ENCODE measurements around the gene C4BPA. TPM values are rescaled to one million over a fixed set of nuclear protein-coding genes. Genes with fewer than 3 reads are reported as not detected.

Gene C4BPA
- total RNA-seq, 4 donors from 2014 or later, result 0.67 TPM; not detected in 3

DNA sequence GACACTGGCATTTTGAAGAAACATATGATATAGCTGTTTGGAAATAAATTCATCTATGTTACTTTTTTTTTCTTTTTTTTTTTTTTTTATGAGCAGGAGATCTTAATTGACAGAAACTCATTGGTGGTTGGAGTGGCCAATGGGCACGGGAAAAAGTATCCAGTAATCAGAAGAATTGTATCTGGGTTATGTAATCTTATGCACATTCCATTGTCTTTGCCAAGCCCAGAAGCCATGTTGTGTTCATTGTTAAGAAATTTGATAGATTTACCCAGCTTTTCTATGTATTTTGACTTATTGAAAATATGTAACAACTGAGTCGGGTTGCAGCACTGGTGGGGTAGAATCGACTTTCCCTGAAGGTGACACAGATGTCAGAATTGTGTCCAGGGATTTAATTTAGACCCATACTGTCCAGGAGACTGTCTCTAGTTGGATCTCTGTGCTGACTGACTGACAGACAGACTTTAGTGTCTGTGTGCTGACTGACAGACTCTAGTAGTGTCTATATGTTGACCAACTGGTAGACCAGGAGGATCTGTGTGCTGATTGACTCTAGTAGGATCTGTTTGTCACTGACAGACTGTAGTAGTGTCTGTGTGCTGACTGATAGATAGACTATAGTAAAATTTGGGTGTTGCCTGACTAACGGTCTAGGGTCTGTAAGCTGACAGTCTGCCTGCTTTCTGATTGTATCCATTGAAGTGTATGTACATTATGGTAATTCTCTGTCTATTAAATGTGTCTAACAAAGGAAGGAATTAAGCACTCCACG lies 27.7 kb upstream of the C4BPA start:
- WGBS, 2 donors, result 54 to 70% methylated on average over 4 to 5 of the region's 5 CpGs
- Histone ChIP-seq H3K9me3 (no peaks in the 10 kb centered on the region), H3K27me3 (no peaks in the 10 kb centered on the region), H3K4me3 (no peak overlapping the region), H3K4me1 (peaks cover 0 to 37% (median 11%) of the 10 kb centered on the region in 3 donors), H3K36me3 (peaks cover 0 to 34% (median 0%) of the 10 kb centered on the region in 3 donors), H3K27ac (no peak overlapping the region)
- no peak for DNase-seq
- intact Hi-C loops (cut with DNase I), result no loop called here
- TF ChIP-seq POLR2A (IDR thresholded peaks at IDR 0.05), result no peak
- TF ChIP-seq, protein P1, sequence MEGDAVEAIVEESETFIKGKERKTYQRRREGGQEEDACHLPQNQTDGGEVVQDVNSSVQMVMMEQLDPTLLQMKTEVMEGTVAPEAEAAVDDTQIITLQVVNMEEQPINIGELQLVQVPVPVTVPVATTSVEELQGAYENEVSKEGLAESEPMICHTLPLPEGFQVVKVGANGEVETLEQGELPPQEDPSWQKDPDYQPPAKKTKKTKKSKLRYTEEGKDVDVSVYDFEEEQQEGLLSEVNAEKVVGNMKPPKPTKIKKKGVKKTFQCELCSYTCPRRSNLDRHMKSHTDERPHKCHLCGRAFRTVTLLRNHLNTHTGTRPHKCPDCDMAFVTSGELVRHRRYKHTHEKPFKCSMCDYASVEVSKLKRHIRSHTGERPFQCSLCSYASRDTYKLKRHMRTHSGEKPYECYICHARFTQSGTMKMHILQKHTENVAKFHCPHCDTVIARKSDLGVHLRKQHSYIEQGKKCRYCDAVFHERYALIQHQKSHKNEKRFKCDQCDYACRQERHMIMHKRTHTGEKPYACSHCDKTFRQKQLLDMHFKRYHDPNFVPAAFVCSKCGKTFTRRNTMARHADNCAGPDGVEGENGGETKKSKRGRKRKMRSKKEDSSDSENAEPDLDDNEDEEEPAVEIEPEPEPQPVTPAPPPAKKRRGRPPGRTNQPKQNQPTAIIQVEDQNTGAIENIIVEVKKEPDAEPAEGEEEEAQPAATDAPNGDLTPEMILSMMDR (IDR thresholded peaks at IDR 0.05), result no peak

DNA sequence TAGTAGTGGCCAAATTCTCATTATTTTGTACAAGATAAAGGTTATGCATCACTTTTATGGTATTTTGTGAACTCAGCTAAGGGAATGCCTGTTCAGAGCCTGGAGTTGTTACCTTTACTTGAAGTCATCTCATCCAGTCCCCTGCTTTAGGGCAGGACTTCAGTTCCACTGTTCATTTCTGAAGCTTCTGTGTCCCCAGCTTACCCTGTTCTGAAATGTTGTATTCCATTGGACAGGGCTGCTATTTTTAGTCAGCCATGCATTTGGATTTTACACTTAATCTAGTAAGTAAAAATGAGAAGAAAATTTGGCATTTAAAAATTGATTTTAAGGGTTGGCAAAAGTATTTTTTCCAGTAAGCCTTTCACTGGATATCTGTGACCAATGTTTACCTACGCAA lies 27.0 kb upstream of the C4BPA start:
- Histone ChIP-seq H3K4me3 (no peak overlapping the region), H3K4me1 (peaks cover 0 to 37% (median 11%) of the 10 kb centered on the region in 3 donors), H3K27me3 (no peaks in the 10 kb centered on the region), H3K27ac (no peak overlapping the region), H3K9me3 (no peaks in the 10 kb centered on the region), H3K36me3 (peaks cover 0 to 28% (median 0%) of the 10 kb centered on the region in 3 donors)
- intact Hi-C loops (cut with DNase I), result no loop called here
- no peak for DNase-seq
- WGBS, 2 donors, result 92 to 97% methylated on average over 1 of the region's 1 CpG
- TF ChIP-seq, protein P1 (IDR thresholded peaks at IDR 0.05), result no peak
- no peak for TF ChIP-seq POLR2A (IDR thresholded peaks at IDR 0.05)

DNA sequence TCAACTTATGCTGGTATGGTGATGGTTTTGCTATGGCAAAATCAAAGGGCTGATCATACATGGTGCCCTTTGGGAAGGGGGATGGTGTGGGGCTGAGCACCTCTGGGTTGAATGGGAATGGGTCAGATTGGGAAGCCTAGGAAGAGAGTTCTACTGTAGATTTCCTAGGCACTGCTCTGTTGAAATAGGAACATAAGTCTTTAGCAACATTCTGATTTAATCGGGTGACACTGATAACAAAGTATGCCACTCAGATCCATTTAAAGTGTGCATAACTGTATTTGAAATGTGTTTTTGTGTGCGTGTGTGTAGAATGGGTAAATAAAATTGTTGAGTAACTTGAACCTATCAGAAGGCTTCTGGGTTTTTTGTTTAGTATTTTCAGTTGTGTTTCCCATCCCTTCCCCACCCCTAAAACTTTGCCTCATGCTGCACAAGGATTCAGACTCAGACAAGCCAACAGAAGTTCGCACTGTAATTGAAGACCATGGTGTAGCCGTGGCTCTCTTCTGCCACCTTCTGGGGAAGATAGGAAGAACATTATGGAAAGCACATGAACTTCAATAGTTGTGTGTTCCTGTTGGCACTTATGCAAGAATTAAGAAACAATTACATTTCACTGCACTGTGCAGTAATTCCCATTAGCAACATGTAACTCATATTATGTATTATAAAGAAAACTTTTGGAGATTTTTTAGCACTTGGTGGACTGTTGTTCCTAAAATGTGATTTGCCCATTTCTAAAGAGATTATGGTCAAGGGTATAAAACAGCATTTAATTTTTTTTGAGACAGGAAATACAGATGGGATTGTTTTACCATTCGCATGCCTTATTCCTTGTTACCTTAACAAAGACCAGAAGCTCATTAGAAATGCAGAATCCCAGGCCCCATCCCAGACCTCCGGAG lies 26.3 kb upstream of the C4BPA start:
- Histone ChIP-seq H3K4me1 (peaks cover 0 to 37% (median 11%) of the 10 kb centered on the region in 3 donors), H3K27ac (no peak overlapping the region), H3K4me3 (no peak overlapping the region), H3K27me3 (no peaks in the 10 kb centered on the region), H3K36me3 (peaks cover 0 to 20% (median 0%) of the 10 kb centered on the region in 3 donors), H3K9me3 (no peaks in the 10 kb centered on the region)
- intact Hi-C loops (cut with DNase I), result no loop called here
- no peak for TF ChIP-seq POLR2A (IDR thresholded peaks at IDR 0.05)
- TF ChIP-seq, protein P1 (IDR thresholded peaks at IDR 0.05), result peak; percentile 63 to 94 (median 88)
- 38% methylated on average over 6 of the region's 6 CpGs for WGBS, 2 donors
- DNase-seq, result no peak

DNA sequence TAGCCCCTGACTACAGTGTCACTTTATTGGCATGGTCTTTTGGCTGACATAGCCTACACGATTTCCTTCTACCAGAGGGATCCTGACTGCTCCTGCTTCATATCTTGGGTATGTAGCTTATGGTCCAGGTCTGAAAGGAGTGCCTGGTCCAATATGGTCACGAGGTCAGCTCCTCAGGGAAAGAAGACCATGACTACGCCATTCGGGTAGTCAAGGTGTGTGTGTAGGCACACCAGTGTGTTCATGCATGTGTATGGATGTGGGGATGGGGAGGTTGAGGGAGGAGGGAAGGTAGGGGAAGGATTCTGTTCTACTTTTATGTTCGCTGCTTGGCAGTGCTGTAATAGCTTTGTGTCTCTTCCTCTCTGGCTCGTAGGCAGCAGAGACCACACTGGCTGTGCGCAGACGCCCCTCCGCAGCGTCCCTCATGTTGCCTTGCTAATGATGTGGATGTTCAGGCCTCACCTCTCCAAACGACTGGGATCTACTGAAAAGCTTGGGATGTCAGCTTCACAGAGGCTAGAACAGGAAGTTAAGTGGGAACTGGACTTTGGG lies 25.4 kb upstream of the C4BPA start:
- Histone ChIP-seq H3K4me3 (no peak overlapping the region), H3K27me3 (no peaks in the 10 kb centered on the region), H3K4me1 (peaks cover 0 to 32% (median 11%) of the 10 kb centered on the region in 3 donors), H3K9me3 (no peaks in the 10 kb centered on the region), H3K27ac (no peak overlapping the region), H3K36me3 (peaks cover 0 to 11% (median 0%) of the 10 kb centered on the region in 3 donors)
- 72 to 79% methylated on average over 11 of the region's 11 CpGs for WGBS, 2 donors
- TF ChIP-seq POLR2A (IDR thresholded peaks at IDR 0.05), result no peak
- TF ChIP-seq, protein P1 (IDR thresholded peaks at IDR 0.05), result no peak
- DNase-seq, result no peak
- intact Hi-C loops (cut with DNase I), result no loop called here

All from esophagus squamous epithelium (tissue), 5 donors.